CD14-positive monocyte (primary cell): ENCODE data around the gene CASTOR2. TPM values are rescaled to one million over a fixed set of nuclear protein-coding genes. Genes with fewer than 3 reads are reported as not detected.

Experiments used
- DNase-seq, 3 donors: peaks; one replicate each; pipeline ENCODE4 v3.0.0-alpha.2; 2011 to 2022
- H2AFZ ChIP-seq: 2 replicates; pipeline ENCODE4 v1.6.0; 2012; ENCODE audit warnings: mild to moderate bottlenecking, low read depth, low read length, inconsistent platforms; ENCODE audit not compliant: insufficient read depth, poor library complexity, severe bottlenecking
- H3K27ac ChIP-seq, 2 donors: 1 replicate in 1 of 2; 2 replicates in 1 of 2; pipeline ENCODE4 v1.5.1; 2012 to 2013; ENCODE audit warnings: low read length in 2 of 2, control low read depth in 1 of 2, inconsistent platforms in 1 of 2, low read depth in 1 of 2, mild to moderate bottlenecking in 1 of 2
- H3K27me3 ChIP-seq, 2 donors: one replicate each; pipeline versions ENCODE4 v1.6.0 to v1.6.1; 2011 to 2013; ENCODE audit warnings: low read length in 2 of 2; ENCODE audit not compliant: control insufficient read depth in 2 of 2, insufficient read depth in 2 of 2
- H3K36me3 ChIP-seq, 2 donors: replicated peaks in 1 of 2; 1 replicate in 1 of 2; 2 replicates in 1 of 2; pipeline versions ENCODE4 v1.5.1 to v1.6.1; 2012 to 2013; ENCODE audit warnings: low read length in 2 of 2, control low read depth in 1 of 2, inconsistent platforms in 1 of 2, mild to moderate bottlenecking in 1 of 2; ENCODE audit not compliant: insufficient read depth in 2 of 2, control insufficient read depth in 1 of 2
- H3K4me1 ChIP-seq, 2 donors: 1 replicate in 1 of 2; 2 replicates in 1 of 2; pipeline versions ENCODE4 v1.5.1 to v1.6.1; 2012 to 2013; ENCODE audit warnings: low read length in 2 of 2, control low read depth in 1 of 2, inconsistent platforms in 1 of 2, mild to moderate bottlenecking in 1 of 2, moderate library complexity in 1 of 2; ENCODE audit not compliant: insufficient read depth in 2 of 2, control insufficient read depth in 1 of 2
- H3K4me2 ChIP-seq: replicated peaks from 2 replicates; pipeline ENCODE3; 2012; ENCODE audit warnings: low read length, moderate library complexity, mild to moderate bottlenecking; ENCODE audit not compliant: poor library complexity, severe bottlenecking; ENCODE audit errors: extremely low read depth
- H3K4me3 ChIP-seq, 3 experiments: fragments of 200-600 bp in 1 of 3; sonication (generic) in 1 of 3; replicated peaks in 1 of 3; 1 replicate in 2 of 3; 2 replicates in 1 of 3; pipeline ENCODE4 v1.5.1; 2011 to 2013; ENCODE audit warnings: low read length in 3 of 3, mild to moderate bottlenecking in 3 of 3, control low read depth in 2 of 3, low read depth in 2 of 3, inconsistent platforms in 1 of 3, moderate library complexity in 1 of 3
- H3K79me2 ChIP-seq: 2 replicates; pipeline ENCODE4 v1.6.0; 2012; ENCODE audit warnings: mild to moderate bottlenecking, control low read depth, inconsistent platforms, low read length, moderate library complexity; ENCODE audit not compliant: insufficient read depth
- H3K9ac ChIP-seq: 2 replicates; pipeline ENCODE4 v1.6.0; 2017; ENCODE audit warnings: low read length, mild to moderate bottlenecking; ENCODE audit not compliant: insufficient read depth, poor library complexity, severe bottlenecking
- H3K9me3 ChIP-seq, 2 donors: replicated peaks in 1 of 2; 1 replicate in 1 of 2; 2 replicates in 1 of 2; pipeline versions ENCODE4 v1.5.1 to v1.6.1; 2012 to 2013; ENCODE audit warnings: low read length in 2 of 2, control low read depth in 1 of 2; ENCODE audit not compliant: control insufficient read depth in 1 of 2, insufficient read depth in 1 of 2
- H4K20me1 ChIP-seq: 2 replicates; pipeline ENCODE4 v1.6.0; 2012; ENCODE audit warnings: mild to moderate bottlenecking, low read length, control low read depth, moderate library complexity; ENCODE audit not compliant: insufficient read depth
- H3K27ac Mint-ChIP-seq, 7 donors: one replicate each; pipeline ENCODE4 v1.8.0; 2020; ENCODE audit warnings: mild to moderate bottlenecking in 7 of 7, mixed read lengths in 7 of 7, moderate library complexity in 6 of 7, inconsistent platforms in 2 of 7
- H3K27me3 Mint-ChIP-seq, 3 donors: one replicate each; pipeline ENCODE4 v1.8.0; 2021 to 2022; ENCODE audit warnings: low read depth in 3 of 3, mild to moderate bottlenecking in 3 of 3, mixed read lengths in 3 of 3, moderate library complexity in 3 of 3, inconsistent platforms in 1 of 3
- H3K36me3 Mint-ChIP-seq, 2 donors: one replicate each; pipeline ENCODE4 v1.8.0; 2020; ENCODE audit warnings: mixed read lengths in 2 of 2, inconsistent platforms in 1 of 2, mild to moderate bottlenecking in 1 of 2
- H3K4me1 Mint-ChIP-seq: one replicate; pipeline ENCODE4 v1.8.0; 2020; ENCODE audit warnings: mild to moderate bottlenecking, mixed read lengths
- H3K4me3 Mint-ChIP-seq, 2 donors: one replicate each; pipeline ENCODE4 v1.8.0; 2020; ENCODE audit warnings: mild to moderate bottlenecking in 2 of 2, mixed read lengths in 2 of 2, moderate library complexity in 1 of 2
- H3K9me3 Mint-ChIP-seq, 7 donors: one replicate each; pipeline ENCODE4 v1.8.0; 2020 to 2022; ENCODE audit warnings: mixed read lengths in 7 of 7, mild to moderate bottlenecking in 6 of 7, moderate library complexity in 6 of 7, inconsistent platforms in 2 of 7
- CTCF ChIP-seq: fragments of 200-600 bp; IDR thresholded peaks from one replicate; pipeline ENCODE4 v1.8.0; 2022; ENCODE audit warnings: antibody characterized with exemption, mild to moderate bottlenecking
- WGBS: methylation state at CpG from one replicate; pipeline ENCODE4 v1.1.5; 2013; ENCODE audit warnings: missing lambda C conversion rate; ENCODE audit not compliant: insufficient coverage; 5-methylcytosine and 5-hydroxymethylcytosine counted together
- intact Hi-C, 2 donors: fragments of 100-400 bp; cut with micrococcal nuclease; formaldehyde crosslinking; loops; one replicate each; pipeline versions ENCODE4 v1.15.0 to v1.15.1; 2023
- polyA plus RNA-seq, 3 donors: library from polyadenylated mRNA; depleted of rRNA in 1 of 3; unstranded in 2 of 3; stranded (reverse) in 1 of 3; fragments of 300-500 nt in 2 of 3; fragments of >200 nt in 1 of 3; fragmentation: Illumina TruSeq in 2 of 3; gene quantifications; 1 replicate in 2 of 3; 2 replicates in 1 of 3; pipeline ENCODE4 v1.2.3, GENCODE V29; 2012 to 2021

CASTOR2 gene
- polyA plus RNA-seq, 3 donors = 0.29 to 2.4 (median 0.79) TPM

GRCh38 chr7:75055155-75055554, 90.7 kb downstream of the CASTOR2 start:
- Mint-ChIP-seq H3K27me3 (peaks cover 0 to 1% (median 0%) of the 10 kb centered on the region in 3 donors), H3K4me1 (no peaks in the 10 kb centered on the region), H3K9me3 (no peaks in the 10 kb centered on the region), H3K27ac (peak overlapping the region in 1 of 7 donors; percentile 52), H3K4me3 (no peak overlapping the region), H3K36me3 (peaks cover 79 to 98% of the 10 kb centered on the region in 2 donors)
- no peak overlapping the region for H2AFZ ChIP-seq
- H3K79me2 ChIP-seq = no peaks in the 10 kb centered on the region
- 98% methylated on average over 6 of the region's 9 CpGs for WGBS
- H3K4me3 ChIP-seq = no peak overlapping the region
- H3K27ac ChIP-seq = no peak overlapping the region
- H3K9ac ChIP-seq = no peak overlapping the region
- H3K4me1 ChIP-seq = no peaks in the 10 kb centered on the region
- DNase-seq = no peak
- H3K9me3 ChIP-seq = no peaks in the 10 kb centered on the region
- TF ChIP-seq CTCF = no peak
- H3K36me3 ChIP-seq = peaks cover 83 to 94% of the 10 kb centered on the region in 2 donors
- no peak overlapping the region for H3K4me2 ChIP-seq
- intact Hi-C loops = no loop called here
- H3K27me3 ChIP-seq = no peaks in the 10 kb centered on the region
- no peaks in the 10 kb centered on the region for H4K20me1 ChIP-seq

- DNase-seq = no peak
- peak overlapping the region in 1 of 7 donors; percentile 37 for H3K27ac Mint-ChIP-seq
- H3K36me3 ChIP-seq = peaks cover 84 to 97% of the 10 kb centered on the region in 2 donors
- WGBS = 96% methylated on average over 7 of the region's 14 CpGs
- no peak overlapping the region for H2AFZ ChIP-seq
- H3K4me3 ChIP-seq = no peak overlapping the region
- H3K9me3 Mint-ChIP-seq = no peaks in the 10 kb centered on the region
- no peaks in the 10 kb centered on the region for H3K4me1 Mint-ChIP-seq
- H3K36me3 Mint-ChIP-seq = peaks cover 85 to 99% of the 10 kb centered on the region in 2 donors
- no peak for TF ChIP-seq CTCF
- H3K27me3 ChIP-seq = no peaks in the 10 kb centered on the region
- H3K27ac ChIP-seq = no peak overlapping the region
- intact Hi-C loops = no loop called here
- no peak overlapping the region for H3K4me3 Mint-ChIP-seq
- H3K4me1 ChIP-seq = no peaks in the 10 kb centered on the region
- no peak overlapping the region for H3K4me2 ChIP-seq
- no peaks in the 10 kb centered on the region for H3K79me2 ChIP-seq
- H3K9me3 ChIP-seq = no peaks in the 10 kb centered on the region
- no peaks in the 10 kb centered on the region for H4K20me1 ChIP-seq
- no peak overlapping the region for H3K9ac ChIP-seq
- H3K27me3 Mint-ChIP-seq = peaks cover 0 to 1% (median 0%) of the 10 kb centered on the region in 3 donors
Measured at GRCh38 chr7:75055830-75056772, 91.6 kb downstream of the CASTOR2 start.
